ENCODE results near the gene ARHGEF25.

GRCh38 chr12:57584690-57585089 is 26.5 kb upstream of the ARHGEF25 start:
- TF ChIP-seq, protein P1, sequence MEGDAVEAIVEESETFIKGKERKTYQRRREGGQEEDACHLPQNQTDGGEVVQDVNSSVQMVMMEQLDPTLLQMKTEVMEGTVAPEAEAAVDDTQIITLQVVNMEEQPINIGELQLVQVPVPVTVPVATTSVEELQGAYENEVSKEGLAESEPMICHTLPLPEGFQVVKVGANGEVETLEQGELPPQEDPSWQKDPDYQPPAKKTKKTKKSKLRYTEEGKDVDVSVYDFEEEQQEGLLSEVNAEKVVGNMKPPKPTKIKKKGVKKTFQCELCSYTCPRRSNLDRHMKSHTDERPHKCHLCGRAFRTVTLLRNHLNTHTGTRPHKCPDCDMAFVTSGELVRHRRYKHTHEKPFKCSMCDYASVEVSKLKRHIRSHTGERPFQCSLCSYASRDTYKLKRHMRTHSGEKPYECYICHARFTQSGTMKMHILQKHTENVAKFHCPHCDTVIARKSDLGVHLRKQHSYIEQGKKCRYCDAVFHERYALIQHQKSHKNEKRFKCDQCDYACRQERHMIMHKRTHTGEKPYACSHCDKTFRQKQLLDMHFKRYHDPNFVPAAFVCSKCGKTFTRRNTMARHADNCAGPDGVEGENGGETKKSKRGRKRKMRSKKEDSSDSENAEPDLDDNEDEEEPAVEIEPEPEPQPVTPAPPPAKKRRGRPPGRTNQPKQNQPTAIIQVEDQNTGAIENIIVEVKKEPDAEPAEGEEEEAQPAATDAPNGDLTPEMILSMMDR (conservative IDR thresholded peaks at IDR 0.05; ENCODE audit: low read depth, low read length): no peak
- no peak for TF ChIP-seq EZH2 (IDR thresholded peaks at IDR 0.05; ENCODE audit: borderline replicate concordance, low read depth, low read length, poor library complexity, severe bottlenecking)
